G401.6 (cell line): ENCODE data around the gene RUBCN.
"Not testable (repeated sequence)": the region's sequence is repeated elsewhere in the genome, so short reads cannot be mapped to it uniquely, and the experiment has no call there.

Experiments
- FAIRE-seq: peaks from 2 replicates; lab custom pipeline; 2012; peaks lifted over from hg19 to GRCh38; lab: Jason Lieb, UNC

Gene RUBCN

GRCh38 chr3:197734667-197735318 lies 1.9 kb downstream of the RUBCN start:
- FAIRE-seq = no peak

GRCh38 chr3:197733042-197733441 lies 3.7 kb downstream of the RUBCN start:
- FAIRE-seq = no peak

- FAIRE-seq = not testable (repeated sequence)
Observed at GRCh38 chr3:197731483-197731882, 5.2 kb downstream of the RUBCN start.

GRCh38 chr3:197730770-197731169 lies 5.9 kb downstream of the RUBCN start:
- not testable (repeated sequence) for FAIRE-seq

- FAIRE-seq = no peak
Observed at GRCh38 chr3:197730200-197730599, 6.5 kb downstream of the RUBCN start.

- FAIRE-seq = no peak
Observed at GRCh38 chr3:197728487-197728886, 8.2 kb downstream of the RUBCN start.

- FAIRE-seq = not testable (repeated sequence)
Observed at GRCh38 chr3:197727878-197728277, 8.8 kb downstream of the RUBCN start.

- FAIRE-seq = no peak
Observed at GRCh38 chr3:197722734-197723133, 14.0 kb downstream of the RUBCN start.

GRCh38 chr3:197720694-197721093 lies 16.0 kb downstream of the RUBCN start:
- FAIRE-seq = no peak

- FAIRE-seq = no peak
Observed at GRCh38 chr3:197718891-197719290, 17.8 kb downstream of the RUBCN start.

- no peak for FAIRE-seq
Observed at GRCh38 chr3:197714251-197714650, 22.5 kb downstream of the RUBCN start.

- FAIRE-seq = no peak
Observed at GRCh38 chr3:197713477-197713822, 23.3 kb downstream of the RUBCN start.

- FAIRE-seq = peak; percentile 90
Observed at GRCh38 chr3:197711973-197712707, 24.6 kb downstream of the RUBCN start.

GRCh38 chr3:197710965-197711364 lies 25.7 kb downstream of the RUBCN start:
- FAIRE-seq = not testable (repeated sequence)

- no peak for FAIRE-seq
Observed at GRCh38 chr3:197709135-197709534, 27.6 kb downstream of the RUBCN start.

- no peak for FAIRE-seq
Observed at GRCh38 chr3:197706658-197707057, 30.0 kb downstream of the RUBCN start.

- no peak for FAIRE-seq
Observed at GRCh38 chr3:197701841-197702240, 34.9 kb downstream of the RUBCN start.

- no peak for FAIRE-seq
Observed at GRCh38 chr3:197700095-197700494, 36.6 kb downstream of the RUBCN start.

- FAIRE-seq = no peak
Observed at GRCh38 chr3:197697355-197697754, 39.3 kb downstream of the RUBCN start.

GRCh38 chr3:197694251-197694650 lies 42.5 kb downstream of the RUBCN start:
- FAIRE-seq = no peak

- no peak for FAIRE-seq
Observed at GRCh38 chr3:197692641-197693040, 44.1 kb downstream of the RUBCN start.

GRCh38 chr3:197690754-197691153 lies 46.0 kb downstream of the RUBCN start:
- no peak for FAIRE-seq

- no peak for FAIRE-seq
Observed at GRCh38 chr3:197687570-197687969, 49.1 kb downstream of the RUBCN start.

GRCh38 chr3:197686899-197687298 lies 49.8 kb downstream of the RUBCN start:
- no peak for FAIRE-seq
